ENCODE results near the gene ABLIM3. TPM values are rescaled to one million over a fixed set of nuclear protein-coding genes. Genes with fewer than 3 reads are reported as not detected.

ABLIM3 gene
- total and polyA plus RNA-seq, 2 of the 13 experiments (the other 11 are each of a cell fraction or from before 2014, with no cell fraction given): 0.53 to 6.3 TPM

DNA sequence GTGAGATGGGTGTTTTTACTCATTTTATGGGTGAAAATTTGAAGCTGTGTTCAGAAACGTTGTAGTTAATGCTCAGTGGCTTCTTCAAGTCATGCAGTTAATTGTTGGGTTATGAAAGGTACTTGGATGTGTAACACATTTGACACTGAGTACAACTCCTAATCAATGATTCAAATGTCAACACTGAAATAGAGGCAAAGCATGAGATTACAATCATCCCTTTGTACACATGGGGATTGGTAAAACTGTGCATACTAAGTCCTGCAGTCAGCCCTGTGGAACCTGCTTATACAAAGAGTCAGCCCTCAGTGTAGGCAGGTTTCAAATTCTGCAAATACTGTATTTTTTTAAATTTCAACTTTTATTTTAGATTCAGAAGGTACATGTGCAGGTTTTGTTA lies 3.3 kb downstream of the ABLIM3 start (continued):
- TF ChIP-seq, protein P1, sequence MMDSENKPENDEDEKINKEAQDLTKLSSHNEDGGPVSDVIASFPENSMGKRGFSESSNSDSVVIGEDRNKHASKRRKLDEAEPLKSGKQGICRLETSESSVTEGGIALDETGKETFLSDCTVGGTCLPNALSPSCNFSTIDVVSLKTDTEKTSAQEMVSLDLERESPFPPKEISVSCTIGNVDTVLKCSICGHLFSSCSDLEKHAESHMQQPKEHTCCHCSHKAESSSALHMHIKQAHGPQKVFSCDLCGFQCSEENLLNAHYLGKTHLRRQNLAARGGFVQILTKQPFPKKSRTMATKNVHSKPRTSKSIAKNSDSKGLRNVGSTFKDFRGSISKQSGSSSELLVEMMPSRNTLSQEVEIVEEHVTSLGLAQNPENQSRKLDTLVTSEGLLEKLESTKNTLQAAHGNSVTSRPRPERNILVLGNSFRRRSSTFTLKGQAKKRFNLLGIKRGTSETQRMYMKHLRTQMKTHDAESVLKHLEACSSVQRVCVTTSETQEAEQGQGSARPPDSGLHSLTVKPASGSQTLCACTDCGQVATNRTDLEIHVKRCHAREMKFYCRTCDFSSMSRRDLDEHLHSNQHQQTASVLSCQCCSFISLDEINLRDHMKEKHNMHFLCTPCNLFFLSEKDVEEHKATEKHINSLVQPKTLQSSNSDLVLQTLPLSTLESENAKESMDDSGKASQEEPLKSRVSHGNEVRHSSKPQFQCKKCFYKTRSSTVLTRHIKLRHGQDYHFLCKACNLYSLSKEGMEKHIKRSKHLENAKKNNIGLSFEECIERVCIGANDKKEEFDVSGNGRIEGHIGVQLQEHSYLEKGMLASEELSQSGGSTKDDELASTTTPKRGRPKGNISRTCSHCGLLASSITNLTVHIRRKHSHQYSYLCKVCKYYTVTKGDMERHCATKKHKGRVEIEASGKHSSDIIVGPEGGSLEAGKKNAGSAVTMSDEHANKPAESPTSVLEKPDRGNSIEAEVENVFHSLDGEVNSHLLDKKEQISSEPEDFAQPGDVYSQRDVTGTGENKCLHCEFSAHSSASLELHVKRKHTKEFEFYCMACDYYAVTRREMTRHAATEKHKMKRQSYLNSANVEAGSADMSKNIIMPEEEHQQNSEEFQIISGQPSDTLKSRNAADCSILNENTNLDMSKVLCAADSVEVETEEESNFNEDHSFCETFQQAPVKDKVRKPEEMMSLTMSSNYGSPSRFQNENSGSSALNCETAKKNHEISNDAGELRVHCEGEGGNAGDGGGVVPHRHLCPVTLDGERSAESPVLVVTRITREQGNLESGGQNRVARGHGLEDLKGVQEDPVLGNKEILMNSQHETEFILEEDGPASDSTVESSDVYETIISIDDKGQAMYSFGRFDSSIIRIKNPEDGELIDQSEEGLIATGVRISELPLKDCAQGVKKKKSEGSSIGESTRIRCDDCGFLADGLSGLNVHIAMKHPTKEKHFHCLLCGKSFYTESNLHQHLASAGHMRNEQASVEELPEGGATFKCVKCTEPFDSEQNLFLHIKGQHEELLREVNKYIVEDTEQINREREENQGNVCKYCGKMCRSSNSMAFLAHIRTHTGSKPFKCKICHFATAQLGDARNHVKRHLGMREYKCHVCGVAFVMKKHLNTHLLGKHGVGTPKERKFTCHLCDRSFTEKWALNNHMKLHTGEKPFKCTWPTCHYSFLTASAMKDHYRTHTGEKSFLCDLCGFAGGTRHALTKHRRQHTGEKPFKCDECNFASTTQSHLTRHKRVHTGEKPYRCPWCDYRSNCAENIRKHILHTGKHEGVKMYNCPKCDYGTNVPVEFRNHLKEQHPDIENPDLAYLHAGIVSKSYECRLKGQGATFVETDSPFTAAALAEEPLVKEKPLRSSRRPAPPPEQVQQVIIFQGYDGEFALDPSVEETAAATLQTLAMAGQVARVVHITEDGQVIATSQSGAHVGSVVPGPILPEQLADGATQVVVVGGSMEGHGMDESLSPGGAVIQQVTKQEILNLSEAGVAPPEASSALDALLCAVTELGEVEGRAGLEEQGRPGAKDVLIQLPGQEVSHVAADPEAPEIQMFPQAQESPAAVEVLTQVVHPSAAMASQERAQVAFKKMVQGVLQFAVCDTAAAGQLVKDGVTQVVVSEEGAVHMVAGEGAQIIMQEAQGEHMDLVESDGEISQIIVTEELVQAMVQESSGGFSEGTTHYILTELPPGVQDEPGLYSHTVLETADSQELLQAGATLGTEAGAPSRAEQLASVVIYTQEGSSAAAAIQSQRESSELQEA (CRISPR knock-in tag; IDR thresholded peaks at IDR 0.05; ENCODE audit: not compliant biosample characterization): no peak
- no peak for TF ChIP-seq SKI (IDR thresholded peaks at IDR 0.05; ENCODE audit: partially characterized antibody)
- TF ChIP-seq TAF1 (CRISPR knock-in tag; IDR thresholded peaks at IDR 0.05): no peak
- TF ChIP-seq ZNF501 (CRISPR knock-in tag; IDR thresholded peaks at IDR 0.05): no peak
- TF ChIP-seq, protein P2, sequence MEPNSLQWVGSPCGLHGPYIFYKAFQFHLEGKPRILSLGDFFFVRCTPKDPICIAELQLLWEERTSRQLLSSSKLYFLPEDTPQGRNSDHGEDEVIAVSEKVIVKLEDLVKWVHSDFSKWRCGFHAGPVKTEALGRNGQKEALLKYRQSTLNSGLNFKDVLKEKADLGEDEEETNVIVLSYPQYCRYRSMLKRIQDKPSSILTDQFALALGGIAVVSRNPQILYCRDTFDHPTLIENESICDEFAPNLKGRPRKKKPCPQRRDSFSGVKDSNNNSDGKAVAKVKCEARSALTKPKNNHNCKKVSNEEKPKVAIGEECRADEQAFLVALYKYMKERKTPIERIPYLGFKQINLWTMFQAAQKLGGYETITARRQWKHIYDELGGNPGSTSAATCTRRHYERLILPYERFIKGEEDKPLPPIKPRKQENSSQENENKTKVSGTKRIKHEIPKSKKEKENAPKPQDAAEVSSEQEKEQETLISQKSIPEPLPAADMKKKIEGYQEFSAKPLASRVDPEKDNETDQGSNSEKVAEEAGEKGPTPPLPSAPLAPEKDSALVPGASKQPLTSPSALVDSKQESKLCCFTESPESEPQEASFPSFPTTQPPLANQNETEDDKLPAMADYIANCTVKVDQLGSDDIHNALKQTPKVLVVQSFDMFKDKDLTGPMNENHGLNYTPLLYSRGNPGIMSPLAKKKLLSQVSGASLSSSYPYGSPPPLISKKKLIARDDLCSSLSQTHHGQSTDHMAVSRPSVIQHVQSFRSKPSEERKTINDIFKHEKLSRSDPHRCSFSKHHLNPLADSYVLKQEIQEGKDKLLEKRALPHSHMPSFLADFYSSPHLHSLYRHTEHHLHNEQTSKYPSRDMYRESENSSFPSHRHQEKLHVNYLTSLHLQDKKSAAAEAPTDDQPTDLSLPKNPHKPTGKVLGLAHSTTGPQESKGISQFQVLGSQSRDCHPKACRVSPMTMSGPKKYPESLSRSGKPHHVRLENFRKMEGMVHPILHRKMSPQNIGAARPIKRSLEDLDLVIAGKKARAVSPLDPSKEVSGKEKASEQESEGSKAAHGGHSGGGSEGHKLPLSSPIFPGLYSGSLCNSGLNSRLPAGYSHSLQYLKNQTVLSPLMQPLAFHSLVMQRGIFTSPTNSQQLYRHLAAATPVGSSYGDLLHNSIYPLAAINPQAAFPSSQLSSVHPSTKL (CRISPR knock-in tag; IDR thresholded peaks at IDR 0.05): peak; percentile 46; the same call in 1 of the 2 replicates
- TF ChIP-seq FOXA1 (IDR thresholded peaks at IDR 0.05): peak; percentile 64
- TF ChIP-seq FOXA1 (CRISPR knock-in tag; IDR thresholded peaks at IDR 0.05): peak; percentile 86
- TF ChIP-seq TEAD3 (CRISPR knock-in tag; optimal IDR thresholded peaks at IDR 0.05; ENCODE audit: borderline replicate concordance): peak; percentile 21
- no peak for TF ChIP-seq ZNF143 (CRISPR knock-in tag; IDR thresholded peaks at IDR 0.05)
- TF ChIP-seq RELA (CRISPR knock-in tag; IDR thresholded peaks at IDR 0.05): no peak
- TF ChIP-seq SIX4 (CRISPR knock-in tag; IDR thresholded peaks at IDR 0.05): no peak
- TF ChIP-seq ZNF567 (CRISPR knock-in tag; IDR thresholded peaks at IDR 0.05; ENCODE audit: borderline replicate concordance): no peak
- TF ChIP-seq RARA (CRISPR knock-in tag; IDR thresholded peaks at IDR 0.05): peak; percentile 26; the same call in 1 of the 2 replicates
